ENCODE measurements around the gene LSM7.

GRCh38 chr19:2277138-2277537, 51.2 kb downstream of the LSM7 start:
- no peak for TF ChIP-seq CTCF (IDR thresholded peaks at IDR 0.05)
- TF ChIP-seq POLR2A (IDR thresholded peaks at IDR 0.05), result no peak
